HL-60 (cell line): ENCODE measurements around the gene RXRG.

Source experiments
- DNase-seq, 2 experiments: peaks; one replicate each; pipeline ENCODE4 v3.0.0-alpha.2; 2010 to 2020; ENCODE audit warnings: low read depth in 1 of 2, low spot score in 1 of 2
- H3K27ac ChIP-seq: fragments of 250-450 bp; sonication (Bioruptor Pico); replicated peaks from 2 replicates; pipeline ENCODE4 v1.5.1; 2020; ENCODE audit warnings: mild to moderate bottlenecking, moderate library complexity
- H3K27me3 ChIP-seq: fragments of 250-450 bp; sonication (Bioruptor Pico); 2 replicates; pipeline ENCODE4 v1.5.1; 2021; ENCODE audit warnings: mild to moderate bottlenecking, moderate library complexity; ENCODE audit not compliant: insufficient read depth, poor library complexity, severe bottlenecking
- H3K4me3 ChIP-seq: replicated peaks from 2 replicates; pipeline ENCODE4 v1.5.1; 2011; ENCODE audit warnings: mild to moderate bottlenecking, control low read depth, low read length; ENCODE audit not compliant: insufficient read depth
- CTCF ChIP-seq: IDR thresholded peaks from one replicate; pipeline ENCODE4 v1.5.1; 2011; ENCODE audit warnings: low read length, control low read depth, inconsistent platforms; ENCODE audit not compliant: insufficient read depth
- GABPA ChIP-seq: IDR thresholded peaks from 2 replicates; pipeline ENCODE4 v1.6.1; 2012; ENCODE audit warnings: low read depth
- POLR2AphosphoS5 ChIP-seq: IDR thresholded peaks from 2 replicates; pipeline ENCODE4 v1.6.1; 2012; ENCODE audit warnings: low read depth
- REST ChIP-seq: IDR thresholded peaks from 2 replicates; pipeline ENCODE4 v1.6.1; 2012; ENCODE audit warnings: low read depth; ENCODE audit not compliant: insufficient replicate concordance
- SPI1 ChIP-seq: IDR thresholded peaks from 2 replicates; pipeline ENCODE4 v1.6.1; 2012; ENCODE audit warnings: low read depth, mild to moderate bottlenecking, borderline replicate concordance

The RXRG gene

GRCh38 chr1:165353731-165354671, 90.9 kb downstream of the RXRG start:
- H3K27me3 ChIP-seq = peaks cover 79% of the 10 kb centered on the region

GRCh38 chr1:165352442-165353293, 92.3 kb downstream of the RXRG start:
- DNase-seq = no peak
- TF ChIP-seq CTCF (no peak), REST (no peak), POLR2AphosphoS5 (no peak), GABPA (no peak), SPI1 (no peak)
- Histone ChIP-seq H3K27ac (no peak overlapping the region), H3K27me3 (peaks cover 75% of the 10 kb centered on the region), H3K4me3 (no peak overlapping the region)

More at GRCh38 chr1:165353731-165354671, 90.9 kb downstream of the RXRG start:
- DNase-seq = no peak
- TF ChIP-seq GABPA (no peak), SPI1 (no peak)
- Histone ChIP-seq H3K27ac (no peak overlapping the region), H3K4me3 (no peak overlapping the region)

GRCh38 chr1:165351863-165352441, 93.0 kb downstream of the RXRG start:
- no peak overlapping the region for H3K4me3 ChIP-seq
- TF ChIP-seq REST (no peak), SPI1 (no peak), GABPA (no peak), CTCF (no peak), POLR2AphosphoS5 (no peak)
- H3K27me3 ChIP-seq = peaks cover 73% of the 10 kb centered on the region
- no peak for DNase-seq
- no peak overlapping the region for H3K27ac ChIP-seq
